ENCODE data around the gene KDM4E.
A peak's percentile ranks its signal among the peaks of the same experiment; 100 is the strongest.

Gene KDM4E

DNA sequence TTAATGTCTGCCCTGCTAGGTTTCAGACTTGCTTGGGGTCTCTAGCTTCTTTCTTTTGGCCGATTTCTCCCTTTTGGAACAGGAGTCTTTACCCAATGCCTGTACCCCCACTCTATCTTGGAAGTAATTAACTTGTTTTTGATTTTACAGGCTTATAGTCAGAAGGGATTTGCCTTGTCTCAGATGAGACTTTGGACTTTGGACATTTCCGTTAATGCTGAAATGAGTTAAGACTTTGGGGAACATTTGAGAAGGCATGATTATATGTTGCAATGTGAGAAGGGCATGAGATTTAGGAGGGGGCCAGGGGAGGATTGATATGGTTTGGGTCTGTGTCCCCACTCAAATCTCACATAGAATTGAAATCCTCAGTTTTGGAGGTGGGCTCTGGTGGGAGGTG, 29.3 kb downstream of the KDM4E start:
- no peak for DNase-seq

GRCh38 chr11:95055283-95055897, 30.3 kb downstream of the KDM4E start:
- no peak for DNase-seq

DNA sequence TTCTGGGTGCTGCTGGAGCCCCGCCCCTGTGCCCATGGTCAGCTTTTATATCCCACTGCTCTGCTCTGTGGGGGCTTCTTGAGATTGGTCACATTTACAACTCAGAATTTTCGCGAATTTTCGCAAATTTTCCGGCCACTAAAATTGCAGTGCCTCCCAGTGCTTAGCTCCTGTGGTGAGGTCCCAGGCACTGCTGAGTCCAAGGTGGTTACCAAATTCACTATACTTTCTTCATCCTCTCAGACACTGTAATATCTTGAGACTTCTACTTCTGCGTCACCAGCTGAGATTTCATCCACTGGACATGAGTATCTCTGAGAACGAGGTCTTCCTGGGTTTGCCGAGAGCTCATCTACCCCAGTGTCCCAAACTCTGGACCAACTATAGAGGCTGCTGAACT, 32.9 kb downstream of the KDM4E start:
- DNase-seq, result no peak

- no peak for DNase-seq
These were observed 33.6 kb downstream of the KDM4E start for GRCh38 chr11:95058621-95059020.

DNA sequence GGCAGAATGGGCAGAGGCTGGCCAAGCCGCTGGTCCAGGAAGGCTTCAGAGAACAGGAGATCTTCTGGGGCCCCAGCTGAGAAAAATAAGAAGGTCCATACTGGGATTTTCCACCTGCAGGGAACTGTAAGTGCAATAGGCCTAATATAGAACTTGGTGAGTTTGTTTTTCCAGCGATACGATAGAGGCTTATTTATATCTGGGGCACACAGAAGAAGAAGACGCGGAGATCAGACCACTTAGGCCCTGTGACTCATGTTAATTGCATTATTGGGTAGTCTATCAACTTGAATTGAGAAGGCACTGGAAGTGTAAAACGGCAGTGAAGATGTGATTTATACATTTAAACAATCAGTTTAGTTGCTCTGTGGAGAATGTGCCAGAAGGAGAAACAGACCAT, 34.0 kb downstream of the KDM4E start:
- no peak for DNase-seq

DNA sequence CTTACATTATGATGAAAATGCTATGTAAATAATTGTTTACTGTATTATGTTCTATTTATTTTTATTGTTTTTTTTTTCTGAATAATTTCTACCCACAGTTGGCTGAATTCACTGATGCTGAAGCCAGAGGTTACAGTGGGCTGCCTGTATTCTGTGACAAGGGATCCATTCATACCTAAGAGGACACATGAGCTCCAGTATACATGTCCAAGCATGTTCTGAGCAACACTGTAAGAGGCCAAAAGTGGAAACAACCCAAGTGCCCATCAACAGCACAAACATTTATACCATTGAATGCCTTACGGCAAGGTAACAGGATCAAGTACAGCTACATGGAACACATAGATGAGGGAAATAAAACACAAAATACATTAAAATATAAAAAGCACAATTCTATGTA, 40.3 kb downstream of the KDM4E start:
- DNase-seq, result peak; percentile 56

GRCh38 chr11:95066716-95067038, 41.6 kb downstream of the KDM4E start, which contains the start of gene SRSF8:
Gene SRSF8, plus strand, starts transcription at chr11:95066919. Its CDS starts 308 bp downstream, at chr11:95067227.
- DNase-seq, result no peak

GRCh38 chr11:95067039-95067840, 42.2 kb downstream of the KDM4E start:
- peak; percentile 81 for DNase-seq

DNA sequence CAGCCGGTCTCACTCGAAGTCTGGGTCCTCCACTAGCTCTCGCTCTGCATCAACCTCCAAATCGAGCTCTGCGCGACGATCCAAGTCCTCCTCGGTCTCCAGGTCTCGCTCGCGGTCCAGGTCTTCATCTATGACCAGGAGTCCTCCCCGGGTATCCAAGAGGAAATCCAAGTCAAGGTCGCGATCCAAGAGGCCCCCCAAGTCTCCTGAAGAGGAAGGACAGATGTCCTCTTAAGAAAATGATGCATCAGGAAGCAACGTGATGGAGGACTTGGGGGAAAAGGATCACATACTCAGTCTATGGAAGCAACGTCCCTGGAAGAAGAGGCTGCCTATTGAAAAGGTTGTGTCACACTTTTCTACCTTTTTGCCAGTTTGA, 42.8 kb downstream of the KDM4E start:
- peak; percentile 81 for DNase-seq

DNA sequence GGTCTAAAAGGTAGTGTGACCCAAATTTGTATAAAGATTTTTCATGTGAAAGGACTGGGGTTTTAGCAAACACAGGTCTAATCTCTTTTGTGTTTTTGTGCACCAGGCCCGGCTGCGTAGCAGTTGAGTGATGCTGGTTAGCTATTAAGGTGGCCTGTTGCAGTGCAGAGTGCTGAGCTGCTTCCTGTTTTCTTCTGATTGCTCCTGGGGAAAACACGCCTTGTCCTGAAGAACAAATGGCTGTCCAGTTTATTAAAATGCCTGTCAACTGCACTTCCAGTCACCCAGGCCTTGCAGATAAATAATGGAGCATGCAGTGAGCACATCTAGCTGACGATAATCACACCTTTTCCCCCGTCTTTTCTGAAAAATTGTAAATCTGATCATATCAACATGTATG, 43.5 kb downstream of the KDM4E start:
- peak; percentile 90 for DNase-seq

DNA sequence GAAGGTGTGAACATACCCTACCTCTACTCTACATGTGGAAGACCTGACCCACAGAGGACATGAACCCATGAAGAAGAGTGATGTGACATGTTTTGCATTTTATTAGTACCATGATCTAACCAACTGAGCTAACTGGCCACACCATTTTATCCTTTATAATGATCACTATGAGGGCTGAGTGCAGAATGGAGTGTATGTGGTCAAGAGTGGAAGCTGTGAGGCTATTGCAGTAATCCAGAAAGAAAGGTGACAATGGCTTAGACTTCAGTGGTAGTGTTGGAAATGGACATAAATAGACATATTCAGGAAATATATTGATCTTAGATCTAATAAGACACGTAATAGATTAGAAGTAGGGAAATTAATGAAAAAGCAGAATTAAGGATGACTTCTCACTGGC, 45.4 kb downstream of the KDM4E start:
- DNase-seq, result no peak

- DNase-seq, result no peak
These were observed 47.9 kb downstream of the KDM4E start for GRCh38 chr11:95072948-95073347.

- peak; percentile 49 for DNase-seq
These were observed 49.9 kb downstream of the KDM4E start for GRCh38 chr11:95074792-95075563.

DNA sequence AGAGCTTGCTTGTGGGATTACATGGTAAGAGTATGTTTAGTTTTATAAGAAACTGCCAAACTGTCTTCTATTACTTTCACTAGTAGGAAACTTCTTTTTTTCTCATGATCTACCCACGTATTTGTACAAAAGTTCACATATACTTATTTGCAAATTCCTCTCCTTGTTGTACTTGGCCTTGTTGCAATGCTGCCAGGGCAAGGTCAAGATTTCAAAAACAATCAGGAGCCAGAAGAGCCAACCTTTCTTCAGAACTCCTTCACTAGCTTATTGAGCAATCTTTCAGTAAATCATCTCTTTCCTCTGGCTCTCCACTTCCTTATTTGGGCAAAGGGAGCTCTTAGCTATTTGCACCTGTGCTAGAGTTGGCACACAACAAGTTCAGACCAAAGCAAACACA, 51.4 kb downstream of the KDM4E start:
- no peak for DNase-seq

GRCh38 chr11:95076981-95077380, 51.9 kb downstream of the KDM4E start:
- DNase-seq, result no peak
